ENCODE results near the gene DSG2. TPM values are rescaled to one million over a fixed set of nuclear protein-coding genes. Genes with fewer than 3 reads are reported as not detected.

Gene DSG2
- total RNA-seq, 1 donor from 2014 or later: 154 TPM

GRCh38 chr18:31562726-31563125 is 64.7 kb downstream of the DSG2 start:
- Histone ChIP-seq H3K27me3 (ENCODE audit: control insufficient read depth, insufficient read depth, low read length) (no peaks in the 10 kb centered on the region), H3K4me3 (ENCODE audit: low read depth, low read length) (no peak overlapping the region), H3K36me3 (ENCODE audit: control insufficient read depth, insufficient read depth, low read length) (no peaks in the 10 kb centered on the region)
- TF ChIP-seq CTCF (IDR thresholded peaks at IDR 0.05; ENCODE audit: insufficient read depth, low read length, poor library complexity, severe bottlenecking): no peak
- no peak for DNase-seq (ENCODE audit: low read depth)

- Histone ChIP-seq H3K4me3 (ENCODE audit: low read depth, low read length) (no peak overlapping the region), H3K36me3 (ENCODE audit: control insufficient read depth, insufficient read depth, low read length) (no peaks in the 10 kb centered on the region), H3K27me3 (ENCODE audit: control insufficient read depth, insufficient read depth, low read length) (no peaks in the 10 kb centered on the region)
- DNase-seq (ENCODE audit: low read depth): no peak
- TF ChIP-seq CTCF (IDR thresholded peaks at IDR 0.05; ENCODE audit: insufficient read depth, low read length, poor library complexity, severe bottlenecking): peak; percentile 13
These were observed 65.8 kb downstream of the DSG2 start for GRCh38 chr18:31563778-31564177.

- Histone ChIP-seq H3K36me3 (ENCODE audit: control insufficient read depth, insufficient read depth, low read length) (no peaks in the 10 kb centered on the region), H3K27me3 (ENCODE audit: control insufficient read depth, insufficient read depth, low read length) (no peaks in the 10 kb centered on the region), H3K4me3 (ENCODE audit: low read depth, low read length) (no peak overlapping the region)
- no peak for TF ChIP-seq CTCF (IDR thresholded peaks at IDR 0.05; ENCODE audit: insufficient read depth, low read length, poor library complexity, severe bottlenecking)
- DNase-seq (ENCODE audit: low read depth): no peak
These were observed 67.4 kb downstream of the DSG2 start for GRCh38 chr18:31565345-31565744.

DNA sequence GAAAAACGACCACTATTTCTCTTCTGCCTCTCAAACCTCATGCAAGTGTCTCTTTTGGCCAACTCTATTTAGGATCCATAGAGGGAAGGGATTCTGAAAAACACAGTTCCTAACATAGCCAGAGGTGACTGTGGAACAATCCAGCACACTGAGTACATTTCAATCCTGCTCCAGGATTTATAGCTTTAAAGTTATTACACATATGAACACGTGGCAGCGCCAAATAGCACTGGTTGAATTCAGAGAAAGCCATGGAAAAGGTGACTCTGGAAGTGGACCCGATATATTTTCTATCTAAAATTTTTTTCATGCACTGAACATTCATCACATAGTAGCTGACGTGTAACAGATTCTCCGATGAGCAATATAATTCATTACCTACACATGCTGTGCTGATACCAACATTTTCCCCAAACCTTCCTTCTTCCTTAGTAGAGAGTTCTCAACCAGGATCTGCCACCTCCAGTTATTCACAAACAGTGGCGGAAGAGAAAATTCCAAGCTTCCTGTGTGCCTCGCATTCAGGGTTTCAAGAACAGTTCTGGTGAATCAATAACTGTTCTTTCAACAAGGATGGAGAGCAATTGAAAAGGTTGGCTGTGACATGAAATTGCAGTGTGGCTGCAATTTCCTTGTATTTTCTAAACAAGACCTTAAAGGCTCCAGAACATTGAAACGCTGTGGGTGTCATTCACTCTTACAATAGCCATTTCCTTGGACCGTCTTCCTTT is 68.0 kb downstream of the DSG2 start:
- no peak for DNase-seq (ENCODE audit: low read depth)
- no peaks in the 10 kb centered on the region for H3K27me3 ChIP-seq (ENCODE audit: control insufficient read depth, insufficient read depth, low read length)
- no peak for TF ChIP-seq CTCF (IDR thresholded peaks at IDR 0.05; ENCODE audit: insufficient read depth, low read length, poor library complexity, severe bottlenecking)
- H3K36me3 ChIP-seq (ENCODE audit: control insufficient read depth, insufficient read depth, low read length): no peaks in the 10 kb centered on the region
- no peak overlapping the region for H3K4me3 ChIP-seq (ENCODE audit: low read depth, low read length)

DNA sequence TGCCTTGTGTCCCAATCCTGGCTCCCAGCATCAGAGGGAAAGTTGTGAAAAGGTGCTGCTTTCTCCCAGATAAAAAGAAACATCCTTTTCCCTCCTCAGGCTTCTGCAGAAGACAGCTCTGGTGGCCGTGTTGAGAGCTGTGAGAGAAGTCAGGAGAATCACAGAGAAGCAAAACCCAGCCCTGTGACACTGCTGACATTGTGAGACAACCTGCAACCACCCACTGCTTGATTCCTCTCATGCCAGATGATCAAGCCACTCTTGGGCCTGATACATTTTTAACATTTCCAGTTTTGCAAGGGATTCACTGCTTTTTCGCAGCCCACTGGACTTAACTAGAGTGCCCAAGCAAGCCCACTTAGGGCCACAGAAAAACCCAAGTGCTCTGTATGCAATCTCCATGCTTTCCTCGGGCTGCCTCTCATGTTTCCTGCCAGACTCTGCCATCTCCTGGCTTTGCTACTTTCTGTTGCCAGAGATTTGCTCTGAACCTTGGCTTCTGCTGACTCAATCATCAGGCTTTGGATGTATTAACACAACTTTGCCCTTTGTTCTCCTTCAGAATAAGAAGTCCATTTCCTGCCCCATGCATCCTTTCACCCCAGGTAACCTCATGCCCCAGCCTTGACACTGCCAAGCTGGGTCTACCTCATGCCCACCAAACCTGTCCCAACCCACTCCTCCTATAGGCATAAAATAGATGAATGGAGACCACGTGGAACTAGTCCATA is 68.8 kb downstream of the DSG2 start:
- DNase-seq (ENCODE audit: low read depth): no peak
- H3K4me3 ChIP-seq (ENCODE audit: low read depth, low read length): no peak overlapping the region
- H3K36me3 ChIP-seq (ENCODE audit: control insufficient read depth, insufficient read depth, low read length): no peaks in the 10 kb centered on the region
- TF ChIP-seq CTCF (IDR thresholded peaks at IDR 0.05; ENCODE audit: insufficient read depth, low read length, poor library complexity, severe bottlenecking): no peak
- H3K27me3 ChIP-seq (ENCODE audit: control insufficient read depth, insufficient read depth, low read length): no peaks in the 10 kb centered on the region
